Ishikawa (cell line): ENCODE measurements around the gene C3AR1.

Experiments
- CEBPB ChIP-seq: IDR thresholded peaks from 2 replicates; pipeline ENCODE4 v1.6.1; 2012
- EP300 ChIP-seq: IDR thresholded peaks from 2 replicates; pipeline ENCODE4 v1.6.1; 2012; ENCODE audit warnings: borderline replicate concordance
- YY1 ChIP-seq: IDR thresholded peaks from 2 replicates; pipeline ENCODE4 v1.6.1; 2012; ENCODE audit warnings: low read depth

DNA sequence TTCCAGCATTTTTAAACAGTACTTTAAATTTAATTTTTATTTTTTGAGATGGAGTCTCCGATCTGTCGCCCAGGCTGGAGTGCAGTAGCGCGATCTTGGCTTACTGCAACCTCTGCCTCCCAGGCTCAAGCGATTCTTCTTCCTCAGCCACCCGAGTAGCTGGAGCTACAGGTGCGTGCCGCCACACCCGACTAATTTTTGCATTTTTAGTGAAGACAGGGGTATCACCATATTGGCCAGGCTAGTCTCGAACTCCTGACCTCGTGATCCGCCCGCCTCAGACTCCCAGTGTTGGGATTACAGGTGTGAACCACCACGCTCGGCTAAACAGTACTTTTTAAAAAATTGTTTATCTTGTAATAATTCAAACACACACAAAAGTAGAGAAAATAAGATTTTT lies 37.9 kb downstream of the C3AR1 start:
- TF ChIP-seq EP300: no peak
- no peak for TF ChIP-seq YY1
- TF ChIP-seq CEBPB: no peak
